Neural cell (in vitro differentiated cells): ENCODE data around the gene AUNIP. TPM values are rescaled to one million over a fixed set of nuclear protein-coding genes. Genes with fewer than 3 reads are reported as not detected.

Source experiments
- H2AFZ ChIP-seq: fragments of 200-600, 300-800 bp; sonication (generic), shearing (Covaris generic); 2 replicates; pipeline ENCODE4 v1.6.0; 2014; ENCODE audit warnings: low read depth, mild to moderate bottlenecking, antibody characterized with exemption, low read length, moderate library complexity
- H3F3A ChIP-seq: fragments of 200-600 bp; shearing (Covaris generic); 2 replicates; pipeline ENCODE4 v1.6.1; 2016; ENCODE audit warnings: mild to moderate bottlenecking, moderate library complexity, mixed read lengths, antibody characterized with exemption, low read length; ENCODE audit not compliant: insufficient read depth, poor library complexity, severe bottlenecking
- H3K27ac ChIP-seq: fragments of 200-600, 300-800 bp; sonication (generic), shearing (Covaris generic); 2 replicates; pipeline ENCODE4 v1.5.1; 2014; ENCODE audit warnings: mild to moderate bottlenecking, low read length, moderate library complexity
- H3K27me3 ChIP-seq: fragments of 300-800, 200-600 bp; sonication (generic), shearing (Covaris generic); 2 replicates; pipeline ENCODE4 v1.6.0; 2014; ENCODE audit warnings: mild to moderate bottlenecking, low read depth, low read length, moderate library complexity; ENCODE audit not compliant: insufficient read depth
- H3K36me3 ChIP-seq: fragments of 300-800, 200-600 bp; sonication (generic), shearing (Covaris generic); 2 replicates; pipeline ENCODE4 v1.5.1; 2014; ENCODE audit warnings: mild to moderate bottlenecking, antibody characterized with exemption, low read length, moderate library complexity; ENCODE audit not compliant: insufficient read depth
- H3K4me2 ChIP-seq: fragments of 300-800, 200-600 bp; sonication (generic), shearing (Covaris generic); 2 replicates; pipeline ENCODE4 v1.6.0; 2014; ENCODE audit warnings: mild to moderate bottlenecking, low read length
- H3K4me3 ChIP-seq: fragments of 300-800, 200-600 bp; sonication (generic), shearing (Covaris generic); 2 replicates; pipeline ENCODE4 v1.5.1; 2014; ENCODE audit warnings: mild to moderate bottlenecking, low read length, moderate library complexity
- H3K79me2 ChIP-seq: fragments of 200-600 bp; shearing (Covaris generic); replicated peaks from 2 replicates; pipeline ENCODE4 v1.6.0; 2014; ENCODE audit warnings: mild to moderate bottlenecking, low read length, moderate library complexity; ENCODE audit not compliant: insufficient read depth
- H3K9ac ChIP-seq: fragments of 300-800, 200-600 bp; sonication (generic), shearing (Covaris generic); 2 replicates; pipeline ENCODE4 v1.6.1; 2016; ENCODE audit warnings: mild to moderate bottlenecking, low read length, mixed read lengths
- H3K9me2 ChIP-seq: fragments of 200-600 bp; shearing (Covaris generic); 2 replicates; pipeline ENCODE4 v1.6.1; 2016; ENCODE audit warnings: mild to moderate bottlenecking, low read length, mixed read lengths; ENCODE audit not compliant: insufficient read depth
- H3K9me3 ChIP-seq: fragments of 200-600, 300-800 bp; sonication (generic), shearing (Covaris generic); 2 replicates; pipeline ENCODE4 v1.6.1; 2016; ENCODE audit warnings: mild to moderate bottlenecking, mixed run types, low read length, moderate library complexity, mixed read lengths
- H4K20me1 ChIP-seq: fragments of 200-600 bp; shearing (Covaris generic); 2 replicates; pipeline ENCODE4 v1.6.1; 2016; ENCODE audit warnings: mild to moderate bottlenecking, mixed run types; ENCODE audit not compliant: insufficient read depth
- CTCF ChIP-seq: fragments of 450-650 bp; IDR thresholded peaks from 2 replicates; pipeline ENCODE4 v1.5.1; 2014; ENCODE audit warnings: antibody characterized with exemption, mild to moderate bottlenecking, moderate library complexity; ENCODE audit not compliant: poor library complexity, severe bottlenecking
- EP300 ChIP-seq: fragments of 450-650 bp; conservative IDR thresholded peaks from 2 replicates; pipeline ENCODE4 v1.6.1; 2014; ENCODE audit warnings: antibody characterized with exemption, mild to moderate bottlenecking, moderate library complexity; ENCODE audit not compliant: poor library complexity, severe bottlenecking
- EZH2 ChIP-seq: fragments of 200-600, 300-800 bp; shearing (Covaris generic), sonication (generic); IDR thresholded peaks from 2 replicates; pipeline ENCODE4 v1.6.1; 2014; ENCODE audit warnings: antibody characterized with exemption, low read length, borderline replicate concordance, mild to moderate bottlenecking; ENCODE audit not compliant: insufficient read depth, poor library complexity, severe bottlenecking
- MXI1 ChIP-seq: fragments of 450-650 bp; conservative IDR thresholded peaks from 2 replicates; pipeline ENCODE4 v1.6.1; 2014; ENCODE audit warnings: antibody characterized with exemption, mild to moderate bottlenecking; ENCODE audit not compliant: poor library complexity, severe bottlenecking
- POLR2AphosphoS5 ChIP-seq: IDR thresholded peaks from 2 replicates; pipeline ENCODE4 v1.6.1; 2012
- RAD21 ChIP-seq: fragments of 450-650 bp; conservative IDR thresholded peaks from 2 replicates; pipeline ENCODE4 v1.6.1; 2014; ENCODE audit warnings: antibody characterized with exemption, mild to moderate bottlenecking, moderate library complexity
- REST ChIP-seq: IDR thresholded peaks from 2 replicates; pipeline ENCODE4 v1.6.1; 2012; ENCODE audit warnings: borderline replicate concordance
- SMC3 ChIP-seq: fragments of 450-650 bp; conservative IDR thresholded peaks from 2 replicates; pipeline ENCODE4 v1.6.1; 2014; ENCODE audit warnings: antibody characterized with exemption, mild to moderate bottlenecking, moderate library complexity; ENCODE audit not compliant: poor library complexity
- TAF1 ChIP-seq: IDR thresholded peaks from 2 replicates; pipeline ENCODE4 v1.6.1; 2012; ENCODE audit warnings: low read depth
- polyA plus RNA-seq: library from polyadenylated mRNA; depleted of rRNA; stranded (reverse); fragments of >200 nt; gene quantifications from 2 replicates; pipeline ENCODE4 v1.2.3, GENCODE V29; 2014

AUNIP gene
- polyA plus RNA-seq, 1 donor from 2014 or later = 0.48 TPM

- Histone ChIP-seq H3K9me2 (no peaks in the 10 kb centered on the region), H3K9ac (no peak overlapping the region), H3K79me2 (no peaks in the 10 kb centered on the region), H3K4me3 (no peak overlapping the region), H3K27me3 (no peaks in the 10 kb centered on the region), H3K9me3 (no peaks in the 10 kb centered on the region), H3K36me3 (no peaks in the 10 kb centered on the region), H2AFZ (no peak overlapping the region), H4K20me1 (no peaks in the 10 kb centered on the region), H3F3A (no peaks in the 10 kb centered on the region), H3K27ac (no peak overlapping the region), H3K4me2 (no peak overlapping the region)
- no peak for TF ChIP-seq SMC3
- no peak for TF ChIP-seq REST
- TF ChIP-seq CTCF = no peak
Measured at GRCh38 chr1:25814549-25815087, 44.6 kb downstream of the AUNIP start.

GRCh38 chr1:25813734-25814471 is 45.4 kb downstream of the AUNIP start:
- Histone ChIP-seq H3K4me3 (no peak overlapping the region), H3K27me3 (no peaks in the 10 kb centered on the region), H4K20me1 (no peaks in the 10 kb centered on the region), H3K79me2 (no peaks in the 10 kb centered on the region), H3K4me2 (no peak overlapping the region), H3F3A (no peaks in the 10 kb centered on the region), H3K9ac (no peak overlapping the region), H3K9me2 (no peaks in the 10 kb centered on the region), H3K36me3 (no peaks in the 10 kb centered on the region), H2AFZ (no peak overlapping the region), H3K27ac (no peak overlapping the region), H3K9me3 (no peaks in the 10 kb centered on the region)
- TF ChIP-seq TAF1 (no peak), REST (no peak), EP300 (no peak), POLR2AphosphoS5 (no peak), EZH2 (no peak), RAD21 (no peak), SMC3 (no peak), CTCF (no peak), MXI1 (no peak)
